Lung (tissue), 12 donors: ENCODE measurements around the gene TEX50. TPM values are rescaled to one million over a fixed set of nuclear protein-coding genes. Genes with fewer than 3 reads are reported as not detected.

Source experiments
- ATAC-seq: fragments of 200-7000 bp; cut with Tn5 transposase; one replicate; pipeline ENCODE4 v1.9.1; 2020; ENCODE audit warnings: moderate number of reproducible peaks; ENCODE audit not compliant: insufficient read depth, low FRiP score
- DNase-seq, 3 donors: peaks; one replicate each; pipeline ENCODE4 v3.0.0-alpha.2; 2013 to 2017
- H3K27ac ChIP-seq, 2 donors: one replicate each; pipeline ENCODE4 v1.5.1; 2013; ENCODE audit warnings: mild to moderate bottlenecking in 2 of 2, moderate library complexity in 2 of 2, control low read depth in 1 of 2, inconsistent platforms in 1 of 2, low read depth in 1 of 2, low read length in 1 of 2
- H3K27me3 ChIP-seq, 3 donors: one replicate each; pipeline ENCODE4 v1.5.1; 2013; ENCODE audit warnings: low read length in 2 of 3; ENCODE audit not compliant: control insufficient read depth in 3 of 3, insufficient read depth in 3 of 3
- H3K36me3 ChIP-seq, 4 donors: one replicate each; pipeline ENCODE4 v1.5.1; 2013; ENCODE audit warnings: low read length in 4 of 4, mild to moderate bottlenecking in 1 of 4, moderate library complexity in 1 of 4; ENCODE audit not compliant: control insufficient read depth in 4 of 4, insufficient read depth in 4 of 4
- H3K4me1 ChIP-seq, 5 donors: one replicate each; pipeline ENCODE4 v1.5.1; 2013; ENCODE audit warnings: low read length in 5 of 5, mild to moderate bottlenecking in 2 of 5, moderate library complexity in 1 of 5; ENCODE audit not compliant: control insufficient read depth in 5 of 5, insufficient read depth in 5 of 5
- H3K4me3 ChIP-seq: one replicate; pipeline ENCODE4 v1.5.1; 2013; ENCODE audit warnings: mild to moderate bottlenecking, control low read depth, moderate library complexity
- H3K9ac ChIP-seq, 2 donors: one replicate each; pipeline ENCODE4 v1.5.1; 2013; ENCODE audit warnings: low read length in 2 of 2, control low read depth in 1 of 2; ENCODE audit not compliant: insufficient read depth in 1 of 2
- H3K9me3 ChIP-seq, 4 donors: one replicate each; pipeline ENCODE4 v1.5.1; 2013; ENCODE audit warnings: low read length in 3 of 4, mild to moderate bottlenecking in 1 of 4, moderate library complexity in 1 of 4; ENCODE audit not compliant: control insufficient read depth in 4 of 4, insufficient read depth in 3 of 4
- CTCF ChIP-seq: IDR thresholded peaks from 2 replicates; pipeline ENCODE4 v1.5.1; 2012; ENCODE audit warnings: mild to moderate bottlenecking; ENCODE audit errors: control extremely low read depth, extremely low read depth
- WGBS, 2 donors: extraction: QIAGEN DNeasy Blood & Tissue Kit; methylation state at CpG; one replicate each; pipeline ENCODE4 v1.1.7; 2013; 5-methylcytosine and 5-hydroxymethylcytosine counted together
- polyA plus RNA-seq, 2 donors: library from polyadenylated mRNA; stranded (reverse); fragments of 200-250 nt; gene quantifications; one replicate each; pipeline ENCODE4 v1.2.1, GENCODE V29; 2013
- total RNA-seq, 2 donors: library from RNA; depleted of rRNA in 1 of 2; stranded (reverse); fragments of >200 nt in 1 of 2; gene quantifications; one replicate each; pipeline ENCODE4 v1.2.1, GENCODE V29; 2014 to 2021
- donor health status: control.
- donor health status: control.
- donor health status: Bipolar disorder and iron deficiency.
- donor health status: healthy.
- donor health status: DM: yes; HTN: yes; CAD: no.

TEX50 gene
- total and polyA plus RNA-seq, 4 donors = not detected

GRCh38 chr1:173648880-173649605, 13.9 kb downstream of the TEX50 start:
- ATAC-seq = no peak

GRCh38 chr1:173660306-173660705, 25.2 kb downstream of the TEX50 start:
- peaks cover 0 to 4% (median 0%) of the 10 kb centered on the region in 4 donors for H3K9me3 ChIP-seq
- H3K4me1 ChIP-seq = no peaks in the 10 kb centered on the region
- no peak overlapping the region for H3K9ac ChIP-seq
- no peak overlapping the region for H3K27ac ChIP-seq
- H3K27me3 ChIP-seq = no peaks in the 10 kb centered on the region
- ATAC-seq (no peak), DNase-seq (no peak)
- WGBS, 2 donors = 89 to 95% methylated on average over 2 of the region's 2 CpGs
- no peaks in the 10 kb centered on the region for H3K36me3 ChIP-seq
- no peak for TF ChIP-seq CTCF
- H3K4me3 ChIP-seq = no peak overlapping the region

More at GRCh38 chr1:173648880-173649605, 13.9 kb downstream of the TEX50 start:
- Histone ChIP-seq H3K9ac (no peak overlapping the region), H3K36me3 (no peaks in the 10 kb centered on the region), H3K27me3 (no peaks in the 10 kb centered on the region), H3K27ac (no peak overlapping the region), H3K4me1 (no peaks in the 10 kb centered on the region), H3K4me3 (no peak overlapping the region), H3K9me3 (no peaks in the 10 kb centered on the region)
- no peak for TF ChIP-seq CTCF
- DNase-seq = no peak

- WGBS, 2 donors = 90 to 96% methylated on average over 1 of the region's 1 CpG
- no peak for ATAC-seq
- no peak for DNase-seq
- no peak for TF ChIP-seq CTCF
- no peak overlapping the region for H3K9ac ChIP-seq
- H3K4me3 ChIP-seq = no peak overlapping the region
- H3K36me3 ChIP-seq = no peaks in the 10 kb centered on the region
- no peaks in the 10 kb centered on the region for H3K27me3 ChIP-seq
- no peak overlapping the region for H3K27ac ChIP-seq
- no peaks in the 10 kb centered on the region for H3K4me1 ChIP-seq
- no peaks in the 10 kb centered on the region for H3K9me3 ChIP-seq
Observed at GRCh38 chr1:173661271-173661670, 26.1 kb downstream of the TEX50 start.

GRCh38 chr1:173661763-173662162, 26.6 kb downstream of the TEX50 start:
- Histone ChIP-seq H3K4me3 (no peak overlapping the region), H3K27ac (no peak overlapping the region), H3K9me3 (no peaks in the 10 kb centered on the region), H3K4me1 (no peaks in the 10 kb centered on the region), H3K9ac (no peak overlapping the region), H3K27me3 (no peaks in the 10 kb centered on the region), H3K36me3 (no peaks in the 10 kb centered on the region)
- ATAC-seq = no peak
- WGBS, 2 donors = 47% methylated on average over 1 of the region's 1 CpG
- no peak for DNase-seq
- TF ChIP-seq CTCF = no peak
